HepG2 (cell line): ENCODE measurements around the gene PCDHGA1. TPM values are rescaled to one million over a fixed set of nuclear protein-coding genes. Genes with fewer than 3 reads are reported as not detected.

ENCODE experiments used
- AHR ChIP-seq: IDR thresholded peaks from 2 replicates; pipeline ENCODE4 v1.6.1; 2018; ENCODE audit warnings: missing genetic modification reagents, missing compliant biosample characterization
- DNMT3B ChIP-seq: conservative IDR thresholded peaks from 2 replicates; pipeline ENCODE4 v1.6.1; 2016; ENCODE audit warnings: missing biosample characterization, control low read depth
- GLI4 ChIP-seq: sonication (generic); formaldehyde crosslinking; IDR thresholded peaks from 2 replicates; pipeline ENCODE4 v1.5.1; 2020; ENCODE audit warnings: missing genetic modification reagents, mild to moderate bottlenecking, moderate library complexity, borderline replicate concordance
- NRL ChIP-seq: sonication (generic); formaldehyde crosslinking; IDR thresholded peaks from 2 replicates; pipeline ENCODE4 v1.5.0; 2020; ENCODE audit warnings: missing genetic modification reagents, mild to moderate bottlenecking, moderate library complexity, borderline replicate concordance
- SIX4 ChIP-seq: sonication (generic); formaldehyde crosslinking; IDR thresholded peaks from 2 replicates; pipeline ENCODE4 v1.4.0; 2020; ENCODE audit warnings: missing genetic modification reagents
- SMARCE1 ChIP-seq: fragments of 450-650 bp; IDR thresholded peaks from 2 replicates; pipeline ENCODE4 v1.6.1; 2017; ENCODE audit warnings: borderline replicate concordance
- SP4 ChIP-seq: sonication (generic); formaldehyde crosslinking; IDR thresholded peaks from 2 replicates; pipeline ENCODE4 v1.8.1; 2023; ENCODE audit warnings: mild to moderate bottlenecking, missing genetic modification reagents
- TEAD3 ChIP-seq: optimal IDR thresholded peaks from 2 replicates; pipeline ENCODE3; 2016; ENCODE audit warnings: borderline replicate concordance
- THAP11 ChIP-seq: IDR thresholded peaks from 2 replicates; pipeline ENCODE4 v1.6.1; 2016; ENCODE audit warnings: missing biosample characterization, missing genetic modification reagents
- ZBTB42 ChIP-seq: sonication (generic); formaldehyde crosslinking; IDR thresholded peaks from 2 replicates; pipeline ENCODE4 v1.5.0; 2020; ENCODE audit warnings: mild to moderate bottlenecking, missing genetic modification reagents
- ZFP82 ChIP-seq: sonication (generic); formaldehyde crosslinking; IDR thresholded peaks from 2 replicates; pipeline ENCODE4 v1.5.1; 2020; ENCODE audit warnings: mild to moderate bottlenecking, missing genetic modification reagents, borderline replicate concordance
- ZNF34 ChIP-seq: sonication (generic); formaldehyde crosslinking; IDR thresholded peaks from 2 replicates; pipeline ENCODE4 v1.4.0; 2020; ENCODE audit warnings: mild to moderate bottlenecking, missing genetic modification reagents, borderline replicate concordance
- ZNF430 ChIP-seq: sonication (generic); formaldehyde crosslinking; IDR thresholded peaks from 2 replicates; pipeline ENCODE4 v1.9.0; 2021; ENCODE audit warnings: mild to moderate bottlenecking, missing genetic modification reagents
- ZNF768 ChIP-seq: sonication (generic); formaldehyde crosslinking; IDR thresholded peaks from 2 replicates; pipeline ENCODE4 v1.4.0; 2020; ENCODE audit warnings: missing genetic modification reagents
- ZNF777 ChIP-seq: sonication (generic); formaldehyde crosslinking; IDR thresholded peaks from 2 replicates; pipeline ENCODE4 v1.4.0; 2020; ENCODE audit warnings: missing genetic modification reagents
- ZNF782 ChIP-seq: sonication (generic); formaldehyde crosslinking; IDR thresholded peaks from 2 replicates; pipeline ENCODE4 v1.4.0; 2020; ENCODE audit warnings: missing genetic modification reagents, mild to moderate bottlenecking, borderline replicate concordance
- ZNF788 ChIP-seq: sonication (generic); formaldehyde crosslinking; IDR thresholded peaks from 2 replicates; pipeline ENCODE4 v1.5.0; 2020; ENCODE audit warnings: mild to moderate bottlenecking, missing genetic modification reagents, borderline replicate concordance
- polyA plus RNA-seq, 8 experiments: library from polyadenylated mRNA; depleted of rRNA in 3 of 8; stranded (reverse) in 7 of 8; unstranded in 1 of 8; fragments of >200 nt; fragmentation: Illumina TruSeq in 4 of 8; extraction: Trizol in 4 of 8; gene quantifications; 2 replicates each; pipeline versions ENCODE4 v1.2.1 to v1.2.3, GENCODE V29; 2011 to 2016; ENCODE audit warnings: low read depth in 4 of 8, missing spikeins in 1 of 8, mixed read lengths in 1 of 8; ENCODE audit not compliant: insufficient read depth in 1 of 8
- total RNA-seq, 5 experiments: library from RNA; depleted of rRNA; stranded (reverse); fragments of >200 nt; fragmentation: Illumina TruSeq; extraction: Trizol; gene quantifications; 2 replicates each; pipeline ENCODE4 v1.2.3, GENCODE V29; 2016; ENCODE audit warnings: low read depth in 1 of 5
- TF ChIP-seq, protein P1 (sequence below): sonication (generic); formaldehyde crosslinking; IDR thresholded peaks from 2 replicates; pipeline ENCODE4 v1.5.0; 2020; ENCODE audit warnings: missing genetic modification reagents
- TF ChIP-seq, protein P2 (sequence below), 2 experiments: sonication (generic) in 1 of 2; formaldehyde crosslinking in 1 of 2; IDR thresholded peaks; 2 replicates each; pipeline versions ENCODE4 v1.6.1 to v1.9.0; 2014 to 2022; ENCODE audit warnings: antibody characterized with exemption in 1 of 2, borderline replicate concordance in 1 of 2, inconsistent platforms in 1 of 2, low read depth in 1 of 2, missing genetic modification reagents in 1 of 2
- TF ChIP-seq, protein P3 (sequence below): sonication (generic); formaldehyde crosslinking; IDR thresholded peaks from 2 replicates; pipeline ENCODE4 v1.4.0; 2020; ENCODE audit warnings: low read depth, mild to moderate bottlenecking, missing genetic modification reagents

PCDHGA1 gene
- total and polyA plus RNA-seq, 2 of the 13 experiments (the other 11 are each of a cell fraction or from before 2014, with no cell fraction given), result 0.31 to 0.40 TPM

DNA sequence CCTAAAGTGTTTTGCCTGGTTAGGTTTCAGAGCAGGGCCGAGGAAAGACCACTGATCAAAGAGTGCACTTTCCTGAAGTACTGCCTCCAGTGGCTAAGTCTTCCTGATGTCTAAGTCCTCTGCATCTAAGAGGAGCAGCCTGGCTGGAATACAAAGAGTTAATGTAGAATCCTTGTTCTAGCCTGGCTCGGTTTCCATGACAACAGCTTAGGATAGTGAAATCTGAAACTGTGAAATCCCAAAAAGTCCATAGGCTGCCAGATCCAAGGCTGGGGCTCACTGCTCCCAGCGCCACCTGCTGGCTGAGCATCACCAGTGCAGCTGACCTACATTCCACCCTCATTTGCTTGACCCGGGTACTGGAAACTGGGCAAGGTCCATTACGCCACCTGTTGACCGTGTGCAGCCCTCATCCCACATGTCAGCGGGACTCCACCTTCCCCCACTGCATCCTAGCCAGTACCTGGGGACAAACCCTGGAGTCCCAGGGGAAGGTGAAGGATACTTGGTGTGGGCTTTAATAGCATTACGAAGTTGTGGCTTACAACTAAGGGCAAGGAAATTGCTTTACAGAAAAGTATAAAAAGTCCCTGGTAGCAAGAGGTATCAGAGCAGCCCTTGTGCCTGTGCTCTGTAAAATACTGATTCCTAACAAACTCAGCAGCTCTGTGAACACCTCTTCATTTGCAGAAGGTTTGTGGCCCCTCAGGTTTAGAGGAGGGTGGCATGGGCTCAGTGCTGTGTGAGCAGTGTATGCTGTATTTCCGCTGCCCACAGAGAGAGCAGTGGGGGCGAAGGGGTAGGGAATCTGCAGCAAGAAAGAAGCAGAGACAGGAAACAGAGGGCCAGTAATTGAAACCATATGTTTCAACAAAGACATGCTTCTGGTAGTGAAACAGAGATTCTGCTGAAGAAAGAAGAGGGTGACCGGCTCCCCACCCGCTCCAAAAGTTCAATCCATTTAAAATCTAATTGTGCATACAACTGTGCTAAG lies 194.6 kb downstream of the PCDHGA1 start (continued):
- TF ChIP-seq, protein P1, sequence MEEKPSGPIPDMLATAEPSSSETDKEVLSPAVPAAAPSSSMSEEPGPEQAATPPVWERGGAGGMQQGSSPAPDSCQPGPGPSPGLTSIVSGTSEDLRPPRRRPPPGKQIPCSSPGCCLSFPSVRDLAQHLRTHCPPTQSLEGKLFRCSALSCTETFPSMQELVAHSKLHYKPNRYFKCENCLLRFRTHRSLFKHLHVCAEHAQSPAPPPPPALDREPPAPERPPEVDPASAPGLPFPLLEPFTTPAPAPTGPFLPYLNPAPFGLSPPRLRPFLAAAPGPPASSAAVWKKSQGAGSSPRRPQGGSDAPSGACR, result peak; percentile 30; the same call in 1 of the 2 replicates
- TF ChIP-seq ZNF768 (no peak), ZNF34 (CRISPR knock-in tag) (no peak), GLI4 (no peak), SP4 (CRISPR knock-in tag) (no peak), NRL (CRISPR knock-in tag) (no peak), TEAD3 (peak; percentile 98), ZBTB42 (CRISPR knock-in tag) (no peak), ZNF777 (no peak), ZNF430 (CRISPR knock-in tag) (no peak), DNMT3B (CRISPR knock-in tag) (peak; percentile 74), SMARCE1 (no peak), ZFP82 (CRISPR knock-in tag) (no peak), THAP11 (CRISPR knock-in tag) (peak; percentile 65), AHR (CRISPR knock-in tag) (peak; percentile 70; the same call in 1 of the 2 replicates), ZNF788 (CRISPR knock-in tag) (peak; percentile 61; the same call in 1 of the 2 replicates), SIX4 (CRISPR knock-in tag) (peak; percentile 92), ZNF782 (CRISPR knock-in tag) (no peak)
- TF ChIP-seq, protein P2, sequence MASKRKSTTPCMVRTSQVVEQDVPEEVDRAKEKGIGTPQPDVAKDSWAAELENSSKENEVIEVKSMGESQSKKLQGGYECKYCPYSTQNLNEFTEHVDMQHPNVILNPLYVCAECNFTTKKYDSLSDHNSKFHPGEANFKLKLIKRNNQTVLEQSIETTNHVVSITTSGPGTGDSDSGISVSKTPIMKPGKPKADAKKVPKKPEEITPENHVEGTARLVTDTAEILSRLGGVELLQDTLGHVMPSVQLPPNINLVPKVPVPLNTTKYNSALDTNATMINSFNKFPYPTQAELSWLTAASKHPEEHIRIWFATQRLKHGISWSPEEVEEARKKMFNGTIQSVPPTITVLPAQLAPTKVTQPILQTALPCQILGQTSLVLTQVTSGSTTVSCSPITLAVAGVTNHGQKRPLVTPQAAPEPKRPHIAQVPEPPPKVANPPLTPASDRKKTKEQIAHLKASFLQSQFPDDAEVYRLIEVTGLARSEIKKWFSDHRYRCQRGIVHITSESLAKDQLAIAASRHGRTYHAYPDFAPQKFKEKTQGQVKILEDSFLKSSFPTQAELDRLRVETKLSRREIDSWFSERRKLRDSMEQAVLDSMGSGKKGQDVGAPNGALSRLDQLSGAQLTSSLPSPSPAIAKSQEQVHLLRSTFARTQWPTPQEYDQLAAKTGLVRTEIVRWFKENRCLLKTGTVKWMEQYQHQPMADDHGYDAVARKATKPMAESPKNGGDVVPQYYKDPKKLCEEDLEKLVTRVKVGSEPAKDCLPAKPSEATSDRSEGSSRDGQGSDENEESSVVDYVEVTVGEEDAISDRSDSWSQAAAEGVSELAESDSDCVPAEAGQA (IDR thresholded peaks at IDR 0.05; ENCODE audit: low read depth), result no peak
- TF ChIP-seq, protein P2 (CRISPR knock-in tag; IDR thresholded peaks at IDR 0.05; ENCODE audit: borderline replicate concordance), result no peak
- TF ChIP-seq, protein P3, sequence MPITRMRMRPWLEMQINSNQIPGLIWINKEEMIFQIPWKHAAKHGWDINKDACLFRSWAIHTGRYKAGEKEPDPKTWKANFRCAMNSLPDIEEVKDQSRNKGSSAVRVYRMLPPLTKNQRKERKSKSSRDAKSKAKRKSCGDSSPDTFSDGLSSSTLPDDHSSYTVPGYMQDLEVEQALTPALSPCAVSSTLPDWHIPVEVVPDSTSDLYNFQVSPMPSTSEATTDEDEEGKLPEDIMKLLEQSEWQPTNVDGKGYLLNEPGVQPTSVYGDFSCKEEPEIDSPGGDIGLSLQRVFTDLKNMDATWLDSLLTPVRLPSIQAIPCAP (CRISPR knock-in tag), result no peak
